ENCODE results near the gene SOX18. TPM values are rescaled to one million over a fixed set of nuclear protein-coding genes. Genes with fewer than 3 reads are reported as not detected.

The SOX18 gene
- total and polyA plus RNA-seq, 2 donors from 2014 or later = 36.5 to 56.7 TPM

GRCh38 chr20:64092258-64093012 is 43.0 kb upstream of the SOX18 start:
- H3K27me3 ChIP-seq (ENCODE audit: control insufficient read depth, insufficient read depth, low read length) = no peaks in the 10 kb centered on the region
- H3K27ac ChIP-seq (ENCODE audit: low read depth in 2 of 2, low read length in 2 of 2) = no peak overlapping the region
- H3K36me3 ChIP-seq (ENCODE audit: control insufficient read depth in 2 of 3, insufficient read depth in 3 of 3, low read length in 3 of 3) = no peaks in the 10 kb centered on the region
- peaks cover 0 to 2% (median 0%) of the 10 kb centered on the region in 3 donors for H3K9me3 ChIP-seq (ENCODE audit: control insufficient read depth in 2 of 3, insufficient read depth in 1 of 3, low read length in 3 of 3)
- H3K4me1 ChIP-seq (ENCODE audit: control insufficient read depth in 2 of 3, insufficient read depth in 2 of 3, low read depth in 1 of 3, low read length in 3 of 3) = no peaks in the 10 kb centered on the region
- intact Hi-C loops (cut with DNase I) = no loop called here
- FAIRE-seq = no peak
- no peak overlapping the region for H3K9ac ChIP-seq (ENCODE audit: low read length in 3 of 3)
- no peak for DNase-seq
- TF ChIP-seq CTCF (IDR thresholded peaks at IDR 0.05; ENCODE audit: borderline replicate concordance, extremely low read depth, insufficient read depth) = no peak
- H3K4me3 ChIP-seq (ENCODE audit: low read length in 3 of 3) = no peak overlapping the region

- no peak for TF ChIP-seq CTCF (IDR thresholded peaks at IDR 0.05; ENCODE audit: borderline replicate concordance, extremely low read depth, insufficient read depth)
- H3K4me1 ChIP-seq (ENCODE audit: control insufficient read depth in 2 of 3, insufficient read depth in 2 of 3, low read depth in 1 of 3, low read length in 3 of 3) = no peaks in the 10 kb centered on the region
- H3K4me3 ChIP-seq (ENCODE audit: low read length in 3 of 3) = no peak overlapping the region
- intact Hi-C loops (cut with DNase I) = no loop called here
- no peaks in the 10 kb centered on the region for H3K36me3 ChIP-seq (ENCODE audit: control insufficient read depth in 2 of 3, insufficient read depth in 3 of 3, low read length in 3 of 3)
- no peak overlapping the region for H3K9ac ChIP-seq (ENCODE audit: low read length in 3 of 3)
- DNase-seq (peak in 1 of 5 donors; percentile 72), FAIRE-seq (no peak)
- peaks cover 0 to under 1% (median 0%) of the 10 kb centered on the region in 3 donors for H3K9me3 ChIP-seq (ENCODE audit: control insufficient read depth in 2 of 3, insufficient read depth in 1 of 3, low read length in 3 of 3)
- H3K27me3 ChIP-seq (ENCODE audit: control insufficient read depth, insufficient read depth, low read length) = no peaks in the 10 kb centered on the region
- no peak overlapping the region for H3K27ac ChIP-seq (ENCODE audit: low read depth in 2 of 2, low read length in 2 of 2)
Observed at GRCh38 chr20:64091770-64092169, 42.3 kb upstream of the SOX18 start.

GRCh38 chr20:64091340-64091739 is 41.9 kb upstream of the SOX18 start:
- Histone ChIP-seq H3K9ac (ENCODE audit: low read length in 3 of 3) (no peak overlapping the region), H3K4me3 (ENCODE audit: low read length in 3 of 3) (no peak overlapping the region), H3K9me3 (ENCODE audit: control insufficient read depth in 2 of 3, insufficient read depth in 1 of 3, low read length in 3 of 3) (no peaks in the 10 kb centered on the region), H3K36me3 (ENCODE audit: control insufficient read depth in 2 of 3, insufficient read depth in 3 of 3, low read length in 3 of 3) (no peaks in the 10 kb centered on the region), H3K27me3 (ENCODE audit: control insufficient read depth, insufficient read depth, low read length) (no peaks in the 10 kb centered on the region), H3K4me1 (ENCODE audit: control insufficient read depth in 2 of 3, insufficient read depth in 2 of 3, low read depth in 1 of 3, low read length in 3 of 3) (no peaks in the 10 kb centered on the region), H3K27ac (ENCODE audit: low read depth in 2 of 2, low read length in 2 of 2) (no peak overlapping the region)
- DNase-seq = no peak
- no peak for FAIRE-seq
- TF ChIP-seq CTCF (IDR thresholded peaks at IDR 0.05; ENCODE audit: borderline replicate concordance, extremely low read depth, insufficient read depth) = no peak
- intact Hi-C loops (cut with DNase I) = no loop called here

Data from kidney (tissue), 14 donors.